Measurements from ENCODE around the gene ADRM1.

Gene ADRM1

DNA sequence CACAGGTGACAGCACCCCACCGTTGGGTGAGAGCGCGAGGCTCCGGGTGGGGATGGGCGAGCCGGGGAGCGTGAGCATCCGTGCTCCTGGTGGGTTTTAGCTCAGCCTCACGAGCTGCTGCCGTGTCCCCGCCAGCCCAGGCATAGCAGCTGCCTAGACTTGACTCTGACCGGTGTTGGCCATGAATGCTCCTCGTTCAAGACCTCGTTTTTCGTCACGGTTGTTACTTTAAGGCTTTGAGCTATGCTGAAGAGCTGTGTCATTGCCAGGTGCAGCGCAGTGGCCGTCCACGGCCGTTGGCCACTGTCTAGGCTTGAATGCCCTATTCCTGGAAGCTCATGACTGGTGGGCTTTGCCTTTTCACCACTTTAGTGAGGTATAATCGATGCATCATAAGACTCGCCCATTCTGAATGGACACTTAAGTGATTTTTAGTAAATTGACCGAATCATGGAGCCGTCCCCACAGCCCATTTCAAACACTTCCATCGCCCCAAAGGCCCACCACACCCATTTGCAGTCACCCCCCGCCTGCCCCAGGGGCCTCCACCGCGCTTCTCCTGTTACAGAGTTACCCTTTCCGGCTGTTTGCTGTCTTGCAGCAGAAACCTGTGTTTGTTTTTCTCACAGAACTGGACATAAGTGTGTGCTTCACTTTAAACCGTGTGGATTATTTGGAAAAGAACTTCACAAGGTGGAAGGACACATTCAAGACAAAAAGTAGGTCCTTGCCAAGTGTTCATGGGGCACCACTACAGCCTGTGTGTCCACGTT is 21.4 kb upstream of the ADRM1 start:
- DNase-seq: no peak

DNA sequence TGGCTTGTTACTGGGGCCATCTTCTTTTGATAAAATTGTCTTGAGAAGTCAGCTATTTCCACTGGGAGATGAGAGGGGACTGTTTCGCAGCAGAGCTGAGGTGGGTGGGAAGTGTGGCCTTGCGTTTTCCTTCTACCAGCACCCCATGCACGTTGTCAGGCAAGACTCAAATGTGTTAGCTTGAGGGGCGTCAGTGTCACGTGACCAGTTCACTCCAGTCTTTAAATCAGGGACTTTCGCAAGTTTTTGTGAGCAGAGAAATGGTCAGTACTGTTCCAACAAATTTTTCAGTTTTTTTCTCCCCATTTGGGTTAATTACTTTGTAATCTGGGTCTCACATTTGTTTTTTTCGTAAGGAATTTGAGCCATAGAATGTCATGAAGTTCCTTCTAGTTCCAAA is 20.7 kb upstream of the ADRM1 start:
- DNase-seq: no peak

DNA sequence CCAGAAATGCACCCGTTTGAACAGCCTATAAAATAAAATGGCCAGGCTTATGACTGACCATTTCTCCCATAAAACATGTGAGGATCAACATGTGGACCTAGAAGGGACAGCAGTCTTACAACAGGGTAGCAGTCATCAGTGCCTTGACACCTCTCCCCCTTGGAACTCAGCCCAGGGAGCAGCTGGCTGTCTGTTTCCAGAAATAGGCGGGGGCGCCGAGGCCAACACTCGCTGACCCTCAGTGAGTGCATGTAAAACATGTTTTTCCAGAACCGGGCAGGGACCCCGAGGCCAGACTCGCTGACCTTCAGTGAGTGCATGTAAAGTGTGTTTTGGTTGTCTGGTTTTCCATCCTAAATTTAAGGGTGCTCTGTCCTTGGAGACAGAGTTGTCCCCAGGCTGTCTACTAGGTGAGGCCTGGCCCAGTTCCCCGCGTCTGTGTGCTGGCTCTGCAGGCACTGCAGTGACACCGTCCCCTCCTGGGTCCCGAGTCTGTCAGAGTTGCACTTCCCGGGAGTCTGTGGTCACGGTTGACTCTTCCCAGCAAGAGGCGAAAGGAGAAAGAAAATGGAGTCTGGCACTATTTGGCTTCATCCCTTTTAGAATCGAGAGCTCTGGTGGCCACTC is 19.8 kb upstream of the ADRM1 start:
- no peak for DNase-seq

DNA sequence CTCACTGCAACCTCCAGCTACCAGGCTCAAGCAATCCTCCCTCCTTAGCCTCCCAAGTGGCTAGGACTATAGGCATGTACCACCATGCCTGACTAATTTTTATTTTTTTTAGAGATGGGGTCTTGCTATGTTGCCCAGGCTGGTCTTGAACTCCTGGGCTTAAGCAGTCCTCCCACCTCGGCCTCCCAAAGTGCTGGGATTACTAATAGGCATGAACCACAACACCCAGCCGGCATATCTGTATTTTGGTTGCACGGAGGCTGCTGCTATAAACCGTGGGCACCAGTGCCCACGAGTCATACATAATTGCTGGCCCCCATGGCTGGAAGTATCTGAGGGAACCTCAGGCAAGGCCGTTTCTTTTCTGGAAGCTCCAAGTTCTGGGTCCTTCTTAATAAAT is 18.3 kb upstream of the ADRM1 start:
- DNase-seq: no peak

DNA sequence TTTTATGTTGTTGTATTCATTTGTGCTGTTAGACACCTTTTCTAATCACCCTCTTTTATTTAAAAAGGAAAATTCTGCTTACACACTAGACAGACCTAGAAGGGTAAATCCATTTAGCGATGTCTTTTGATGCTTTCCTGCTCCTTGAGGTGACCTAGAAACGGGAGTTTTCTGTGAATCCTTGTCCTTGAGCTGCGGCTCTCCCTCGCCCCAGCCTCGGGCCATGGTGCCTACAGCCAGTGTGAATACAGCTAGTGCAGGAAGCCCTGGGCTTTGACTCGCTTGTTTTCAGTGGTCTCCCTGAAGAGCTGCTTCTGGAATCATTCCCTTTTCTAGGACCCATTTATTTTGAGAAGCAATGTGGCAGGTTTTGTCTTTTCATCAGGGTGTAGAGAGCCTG is 17.6 kb upstream of the ADRM1 start:
- DNase-seq: no peak

DNA sequence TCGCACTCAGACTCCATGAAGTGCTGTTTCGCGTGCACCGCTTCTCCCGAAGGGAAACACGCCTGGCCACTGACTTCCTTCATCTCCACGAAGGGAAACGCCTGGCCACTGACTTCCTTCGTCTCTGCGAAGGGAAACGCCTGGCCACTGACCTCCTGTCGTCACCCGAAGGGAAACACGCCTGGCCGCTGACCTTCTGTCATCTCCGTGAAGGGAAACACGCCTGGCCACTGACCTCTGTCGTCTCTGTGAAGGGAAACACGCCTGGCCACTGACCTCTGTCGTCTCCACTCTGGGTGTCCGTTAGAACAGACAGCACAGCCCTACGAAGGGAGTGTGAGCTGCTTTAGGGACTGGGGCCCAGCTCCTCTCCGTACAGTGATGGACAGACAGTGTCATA is 17.1 kb upstream of the ADRM1 start:
- no peak for DNase-seq

DNA sequence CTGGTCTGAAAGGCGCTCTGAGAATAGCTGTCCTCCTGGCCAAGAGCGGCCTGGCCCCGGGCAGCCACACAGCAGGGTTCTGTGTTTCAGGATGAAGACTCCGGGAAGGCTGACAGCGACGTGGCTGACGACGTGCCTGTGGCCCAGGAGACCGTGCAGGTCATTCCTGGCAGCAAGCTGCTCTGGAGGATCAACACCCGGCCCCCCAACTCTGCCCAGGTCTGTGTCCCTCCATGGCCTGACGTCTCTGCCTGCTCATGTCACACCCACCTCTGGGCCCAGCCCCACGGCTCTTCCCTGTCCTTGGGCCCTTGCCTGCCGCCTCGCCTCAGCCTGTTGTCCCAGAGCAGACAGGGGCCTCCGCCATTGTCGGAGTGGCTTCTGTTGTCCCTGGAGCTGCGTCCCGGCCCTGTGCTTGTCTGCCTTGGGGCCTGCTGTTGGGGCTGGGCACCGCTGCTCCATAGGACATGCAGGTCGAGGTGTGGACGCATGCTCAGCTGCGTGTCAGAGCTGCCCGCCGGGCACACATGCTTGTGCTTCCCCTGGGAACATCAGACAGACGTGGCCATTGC is 16.2 kb upstream of the ADRM1 start:
- DNase-seq: no peak

DNA sequence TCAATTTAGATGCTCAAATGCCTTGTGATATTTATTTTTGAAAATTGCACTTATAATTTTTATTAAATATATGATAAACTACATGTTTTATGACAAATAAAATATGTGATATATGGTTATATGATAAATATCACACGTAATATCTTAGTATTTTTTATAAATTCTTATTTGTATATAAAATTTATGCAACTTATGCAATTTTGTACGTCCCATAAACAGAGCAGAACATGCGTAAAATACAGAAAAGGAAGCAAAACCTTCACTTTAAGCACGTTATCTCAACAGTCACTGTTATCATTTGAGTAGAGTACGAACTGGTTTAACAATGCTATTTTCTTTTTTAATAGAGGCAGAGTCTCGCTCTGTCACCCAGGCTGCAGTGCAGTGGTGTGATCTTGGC is 15.7 kb upstream of the ADRM1 start:
- DNase-seq: no peak

DNA sequence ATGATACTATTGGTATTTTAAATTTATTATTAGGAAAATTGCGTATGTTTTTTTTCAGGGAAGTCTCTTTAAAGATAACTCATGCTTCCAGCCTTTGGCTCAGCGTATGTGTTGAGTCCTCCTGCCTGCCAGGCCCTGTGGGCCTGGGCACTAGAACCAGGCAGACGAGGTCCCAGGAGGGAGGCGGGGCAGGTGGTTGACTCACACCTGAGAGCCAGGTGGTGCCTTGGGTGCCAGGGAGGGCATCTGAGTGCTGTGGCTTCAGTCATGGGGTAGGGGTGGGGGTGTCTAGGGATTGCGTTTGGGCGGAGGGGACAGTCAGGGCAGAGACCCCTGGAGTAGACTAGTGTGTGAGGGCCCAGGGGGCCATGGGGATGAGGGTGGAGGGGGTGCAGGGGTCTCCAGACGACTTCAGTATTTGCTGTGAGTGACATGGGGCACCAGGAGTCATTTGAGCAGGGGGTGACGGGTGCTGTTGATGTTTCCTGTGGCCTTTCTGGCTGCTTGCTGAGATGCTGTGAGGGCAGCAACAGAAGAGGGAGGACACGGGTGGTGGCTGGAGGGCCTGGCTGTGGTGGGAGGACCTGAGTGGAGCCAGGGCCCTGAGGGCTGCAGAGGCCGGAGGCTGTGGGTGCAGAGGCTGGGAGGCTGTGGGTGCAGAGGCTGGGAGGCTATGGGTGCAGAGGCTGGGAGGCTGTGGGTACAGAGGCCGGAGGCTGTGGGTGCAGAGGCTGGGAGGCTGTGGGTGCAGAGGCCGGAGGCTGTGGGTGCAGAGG is 14.8 kb upstream of the ADRM1 start:
- DNase-seq: no peak

DNA sequence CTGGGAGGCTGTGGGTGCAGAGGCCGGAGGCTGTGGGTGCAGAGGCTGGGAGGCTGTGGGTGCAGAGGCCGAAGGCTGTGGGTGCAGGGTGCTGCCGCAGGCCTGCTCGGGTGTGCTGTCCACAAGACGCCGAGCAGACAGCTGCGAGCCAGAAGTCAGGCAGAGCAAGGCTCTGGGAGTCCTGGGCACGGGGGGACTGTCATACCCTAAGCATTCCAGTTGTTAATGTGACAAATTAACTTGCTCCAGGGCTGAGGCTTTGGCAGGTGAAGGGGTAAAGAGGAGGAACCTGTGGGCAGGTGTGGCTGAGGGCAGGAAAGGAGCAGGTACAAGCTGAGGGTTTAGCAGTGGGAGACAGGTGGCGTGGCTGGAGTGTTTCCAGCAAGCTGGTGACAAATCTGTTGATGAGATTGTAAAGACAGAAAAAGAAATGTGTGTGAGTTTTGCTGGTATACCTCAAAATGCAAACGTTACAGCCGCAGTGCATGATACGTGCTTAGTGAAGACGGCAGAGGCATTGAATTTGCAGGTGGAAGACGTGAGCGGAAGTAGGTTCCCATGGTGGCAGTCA is 14.2 kb upstream of the ADRM1 start:
- no peak for DNase-seq

DNA sequence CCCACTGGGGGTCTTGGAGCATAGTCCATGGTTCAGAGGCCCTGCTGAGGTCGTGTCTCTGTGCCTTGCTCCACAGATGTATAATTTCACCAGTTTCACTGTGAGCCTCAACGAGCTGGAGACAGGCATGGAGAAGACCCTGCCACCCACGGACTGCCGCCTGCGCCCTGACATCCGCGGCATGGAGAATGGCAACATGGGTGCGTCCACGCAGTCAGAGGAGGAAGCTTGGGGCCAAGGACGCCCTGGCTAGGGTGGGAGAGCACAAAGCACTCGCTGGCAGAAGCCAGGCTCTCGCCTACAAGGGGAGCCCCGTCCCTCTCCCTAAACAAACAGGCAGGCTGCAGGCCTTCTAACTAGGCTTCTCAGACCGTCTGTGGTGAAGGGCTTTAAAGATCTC is 13.7 kb upstream of the ADRM1 start:
- DNase-seq: no peak

DNA sequence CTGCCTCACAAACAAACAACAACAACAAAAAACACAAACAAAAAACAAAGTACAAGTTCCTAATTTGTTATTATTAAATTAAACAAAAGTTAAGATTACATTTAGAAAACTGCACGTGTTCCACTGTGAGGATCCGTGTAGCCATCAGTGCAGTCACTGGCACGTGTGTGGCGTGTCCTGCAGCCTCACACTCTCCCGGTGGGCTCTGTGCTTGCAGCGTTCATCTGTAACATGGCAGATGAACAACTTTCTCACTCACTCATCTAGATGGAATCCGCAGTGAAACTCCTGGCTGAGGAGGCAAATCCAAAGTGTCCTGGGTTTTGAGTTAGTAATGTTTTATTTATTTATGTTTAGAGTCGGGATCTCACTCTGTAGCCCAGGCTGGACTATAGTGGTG is 12.9 kb upstream of the ADRM1 start:
- DNase-seq: no peak

DNA sequence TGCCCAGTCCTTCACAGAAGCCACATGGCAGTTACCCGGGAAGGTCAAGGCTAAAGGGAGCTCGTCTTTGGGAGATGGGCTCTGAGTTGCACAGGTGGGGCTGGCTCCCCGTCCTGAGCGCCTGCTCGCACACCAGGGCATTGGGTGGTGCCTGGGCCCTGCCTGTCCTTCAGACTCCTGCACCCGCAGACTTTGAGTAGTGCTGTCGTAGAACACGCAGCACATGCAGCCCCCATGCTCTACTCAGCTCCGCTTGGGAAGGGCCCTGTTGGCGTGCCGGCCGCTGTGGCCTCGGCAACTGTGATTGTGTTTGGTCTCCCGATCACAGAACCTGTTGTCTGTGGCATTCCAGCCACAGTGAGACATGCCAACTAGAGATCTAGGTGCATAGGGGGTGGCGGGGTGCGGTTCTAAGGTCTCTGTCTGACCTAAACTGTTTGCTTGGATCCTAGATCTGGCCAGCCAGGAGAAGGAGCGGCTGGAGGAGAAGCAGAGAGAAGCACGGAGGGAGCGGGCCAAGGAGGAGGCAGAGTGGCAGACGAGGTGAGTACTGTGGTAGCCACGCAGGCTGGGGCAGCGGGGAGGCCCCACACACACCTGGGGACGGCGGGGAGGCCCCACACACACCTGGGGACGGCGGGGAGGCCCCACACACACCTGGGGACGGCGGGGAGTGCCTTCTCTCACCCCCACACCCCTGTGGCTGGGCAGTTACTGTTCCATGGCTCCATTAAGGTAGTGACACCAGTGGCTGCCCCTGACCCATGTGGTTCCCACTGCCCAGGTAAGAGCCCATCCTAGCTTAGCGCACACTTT is 11.3 kb upstream of the ADRM1 start:
- no peak for DNase-seq

DNA sequence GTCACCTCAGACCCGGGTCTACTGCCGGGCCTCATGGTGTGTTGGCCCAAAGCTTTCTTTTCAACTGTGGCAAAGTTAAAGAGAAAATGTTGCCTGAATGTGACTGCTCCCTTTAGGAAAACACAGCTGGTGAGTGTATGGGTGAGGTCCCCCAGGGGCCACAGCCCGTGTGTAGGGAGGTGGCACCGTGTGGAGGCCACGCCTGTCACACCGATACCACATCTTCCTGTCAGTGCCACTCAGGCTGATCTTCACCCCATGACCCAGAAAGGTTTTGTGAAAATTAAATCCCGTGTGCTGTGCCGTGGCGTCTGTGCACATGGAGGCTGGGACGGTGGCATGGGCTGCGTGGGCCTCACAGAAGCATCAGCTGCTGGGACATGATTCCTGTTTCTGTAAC is 10.7 kb upstream of the ADRM1 start:
- no peak for DNase-seq

DNA sequence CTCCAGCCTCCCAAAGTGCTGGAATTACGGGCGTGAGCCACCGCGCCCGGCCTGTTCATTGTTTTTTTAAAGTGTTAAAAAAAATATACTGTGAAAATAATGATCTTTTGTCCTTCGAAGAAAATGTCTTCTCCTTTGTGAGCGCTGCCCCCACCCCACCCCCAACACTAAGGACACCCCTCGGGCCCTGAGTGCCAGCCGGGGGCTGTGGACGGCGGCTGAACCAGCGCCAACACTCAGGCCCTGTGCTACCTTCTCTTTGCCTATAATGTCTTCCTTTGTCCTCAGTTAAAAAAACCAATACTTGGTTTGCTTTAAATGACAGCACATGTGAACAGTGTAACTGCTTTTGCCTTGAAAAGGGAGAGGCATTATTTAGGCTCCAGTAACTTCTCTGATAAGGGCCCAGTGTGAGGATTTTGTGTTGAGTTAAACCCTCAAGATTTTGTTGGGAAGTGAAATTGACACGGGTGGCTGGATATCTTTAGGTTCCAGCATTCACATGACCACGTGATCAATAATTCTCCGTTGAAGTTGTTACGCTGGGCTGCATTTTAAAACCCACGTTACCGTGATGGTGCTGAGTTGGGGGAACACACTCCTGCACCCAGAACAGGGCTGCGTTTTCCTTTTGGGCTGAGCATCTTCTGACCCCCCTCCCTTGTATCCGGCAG is 9.5 kb upstream of the ADRM1 start:
- no peak for DNase-seq

DNA sequence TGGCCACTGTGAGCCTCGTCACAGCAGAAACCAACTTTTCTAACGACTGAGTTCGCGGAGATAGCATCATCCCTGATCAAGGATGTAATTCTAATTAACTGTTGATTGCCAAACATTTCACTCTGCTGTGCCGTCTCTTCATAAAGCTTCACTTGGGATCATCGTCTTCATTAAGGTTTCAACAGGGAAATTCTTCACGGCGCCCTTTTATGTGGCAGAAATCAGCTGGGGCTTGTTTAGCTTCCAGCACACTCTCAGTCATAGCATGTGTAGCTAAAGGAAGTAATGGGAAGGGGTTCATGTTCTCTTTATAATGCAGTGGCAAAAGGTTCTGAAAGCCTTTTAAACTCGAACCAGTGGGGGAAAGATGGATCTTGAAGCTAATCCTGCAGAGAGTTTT is 8.9 kb upstream of the ADRM1 start:
- DNase-seq: no peak

DNA sequence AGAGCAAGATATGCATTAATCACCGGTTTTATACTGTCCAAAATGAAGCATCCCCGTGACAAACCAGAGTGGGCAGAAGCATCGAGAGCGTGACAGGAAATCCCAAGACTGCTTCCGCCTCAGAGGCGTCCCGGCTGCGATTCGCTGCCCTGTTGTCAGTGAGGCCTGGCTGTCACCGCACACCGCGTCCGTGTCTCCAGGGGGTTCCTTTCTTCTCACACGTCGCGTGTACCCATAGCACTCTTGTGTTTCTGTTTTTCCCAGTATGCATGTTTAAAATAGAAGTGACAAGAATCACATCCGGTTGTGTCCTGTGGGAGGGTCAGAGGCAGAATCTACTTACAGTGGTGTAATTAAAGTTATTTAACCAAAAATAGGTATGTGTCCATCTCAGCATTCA is 8.3 kb upstream of the ADRM1 start:
- DNase-seq: no peak

DNA sequence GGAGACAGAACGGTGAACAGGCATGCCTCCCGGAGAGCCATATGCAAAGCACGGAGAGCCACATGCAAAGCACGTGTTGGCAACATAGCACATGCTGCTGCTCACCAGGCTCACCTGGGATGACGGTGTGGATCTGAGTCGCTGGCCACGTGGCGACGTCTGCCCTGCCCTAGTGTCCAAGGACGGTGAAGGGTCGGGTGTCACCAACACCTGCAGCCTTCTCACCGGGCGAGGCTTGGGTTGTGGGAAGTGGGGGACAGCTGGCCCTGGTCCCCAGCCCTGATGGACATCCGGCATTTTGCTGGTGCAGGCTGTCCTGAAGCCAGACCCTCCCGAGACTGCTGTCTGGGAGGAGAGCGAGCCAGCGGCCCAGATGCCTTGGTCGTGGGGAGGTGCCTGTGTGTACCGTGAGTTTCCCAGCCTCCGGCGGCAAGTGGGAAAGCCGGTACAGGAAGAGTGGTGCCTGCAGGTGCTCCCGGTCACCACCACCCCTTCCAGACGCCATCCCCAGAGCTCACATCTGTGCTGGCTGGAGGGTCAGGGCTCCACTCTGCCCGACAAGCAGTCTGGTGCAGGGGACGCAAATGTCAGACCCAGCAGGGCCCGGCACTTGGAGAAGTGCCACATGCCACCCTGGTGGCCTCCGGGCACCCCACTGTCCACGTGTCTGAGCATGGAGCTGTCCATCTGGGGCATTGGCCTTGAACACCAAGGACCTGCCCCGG is 5.9 kb upstream of the ADRM1 start:
- no peak for DNase-seq

DNA sequence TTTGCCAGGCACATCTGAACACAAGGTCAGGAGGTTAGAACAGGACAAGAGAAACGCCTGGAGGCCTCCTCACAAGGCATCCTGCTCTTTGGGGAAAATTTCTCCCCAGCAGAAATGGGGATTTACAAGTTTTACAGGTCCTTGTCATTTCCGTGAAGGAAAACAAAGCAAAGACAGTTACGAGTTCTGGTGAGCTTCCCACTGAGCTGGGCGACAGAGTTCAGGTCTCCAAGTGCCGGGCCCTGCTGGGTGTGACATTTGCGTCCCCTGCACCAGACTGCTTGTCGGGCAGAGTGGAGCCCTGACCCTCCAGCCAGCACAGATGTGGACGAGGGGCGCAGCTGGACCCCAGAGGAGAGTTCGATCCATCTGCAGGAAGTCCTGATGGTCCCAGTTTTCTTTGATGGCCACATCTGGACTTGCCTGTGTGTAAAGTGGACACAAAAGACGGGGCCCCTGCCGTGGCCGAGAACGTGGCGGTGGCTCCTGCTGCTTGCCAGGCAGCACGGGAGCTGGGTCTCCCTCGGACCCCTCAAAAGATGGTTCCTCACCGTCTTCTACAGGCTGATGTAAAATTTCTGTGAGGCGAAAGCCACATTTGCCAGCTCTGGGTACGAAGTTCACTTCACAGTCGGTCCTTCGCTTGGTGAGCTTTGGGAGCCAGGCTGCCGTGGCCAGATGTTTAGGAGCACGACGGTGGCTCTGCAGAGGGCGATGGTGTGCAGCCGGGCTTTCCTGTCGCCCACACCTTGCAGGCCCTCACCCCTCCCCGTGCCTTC is 5.2 kb upstream of the ADRM1 start:
- no peak for DNase-seq

DNA sequence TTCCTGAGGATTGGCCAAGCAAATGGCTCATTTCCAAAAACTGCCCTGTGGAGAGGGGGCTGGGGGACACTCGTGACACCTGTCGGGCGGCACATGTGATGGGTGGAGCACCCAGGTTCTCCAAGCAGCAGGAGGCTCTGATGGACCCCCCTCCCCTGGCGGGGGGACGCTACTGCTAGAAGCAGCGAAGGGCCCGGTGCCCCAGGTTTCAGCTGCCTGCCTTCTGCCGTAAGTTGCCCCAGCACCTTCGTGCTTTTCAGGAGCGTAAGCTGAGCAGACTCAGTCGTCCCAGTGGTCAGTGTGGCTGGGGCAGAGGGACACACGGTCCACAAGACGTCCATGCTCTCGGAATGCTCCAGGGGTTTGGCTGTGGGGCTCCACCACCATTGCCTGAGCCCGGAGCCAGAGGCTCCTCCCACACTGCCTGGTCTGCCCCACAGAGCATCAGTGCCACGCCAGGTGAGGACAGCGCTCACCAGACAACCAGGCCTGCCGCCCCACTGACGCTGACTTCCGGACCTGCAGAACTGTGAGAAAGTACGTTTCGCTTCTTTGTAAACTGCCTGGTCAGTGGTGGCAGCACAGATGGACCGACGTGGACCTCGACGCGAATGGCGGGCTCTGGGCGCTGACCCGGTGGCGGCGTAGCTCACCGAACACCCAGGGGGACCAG is 4.1 kb upstream of the ADRM1 start:
- DNase-seq: no peak

Measured in hippocampal formation (tissue), 2 donors.